GM20000 (cell line): Measurements from ENCODE around the gene TRIAP1.
A peak's percentile ranks its signal among the peaks of the same experiment; 100 is the strongest.
"Not testable (repeated sequence)": the region's sequence is repeated elsewhere in the genome, so short reads cannot be mapped to it uniquely, and the experiment has no call there.

Experiments used
- DNase-seq: peaks from one replicate; pipeline ENCODE4 v3.0.0; 2012; ENCODE audit warnings: low spot score
- CTCF ChIP-seq: IDR thresholded peaks from 2 replicates; pipeline ENCODE4 v1.5.1; 2012; ENCODE audit warnings: mild to moderate bottlenecking, control low read depth; ENCODE audit errors: extremely low read depth, missing control alignments

The TRIAP1 gene

DNA sequence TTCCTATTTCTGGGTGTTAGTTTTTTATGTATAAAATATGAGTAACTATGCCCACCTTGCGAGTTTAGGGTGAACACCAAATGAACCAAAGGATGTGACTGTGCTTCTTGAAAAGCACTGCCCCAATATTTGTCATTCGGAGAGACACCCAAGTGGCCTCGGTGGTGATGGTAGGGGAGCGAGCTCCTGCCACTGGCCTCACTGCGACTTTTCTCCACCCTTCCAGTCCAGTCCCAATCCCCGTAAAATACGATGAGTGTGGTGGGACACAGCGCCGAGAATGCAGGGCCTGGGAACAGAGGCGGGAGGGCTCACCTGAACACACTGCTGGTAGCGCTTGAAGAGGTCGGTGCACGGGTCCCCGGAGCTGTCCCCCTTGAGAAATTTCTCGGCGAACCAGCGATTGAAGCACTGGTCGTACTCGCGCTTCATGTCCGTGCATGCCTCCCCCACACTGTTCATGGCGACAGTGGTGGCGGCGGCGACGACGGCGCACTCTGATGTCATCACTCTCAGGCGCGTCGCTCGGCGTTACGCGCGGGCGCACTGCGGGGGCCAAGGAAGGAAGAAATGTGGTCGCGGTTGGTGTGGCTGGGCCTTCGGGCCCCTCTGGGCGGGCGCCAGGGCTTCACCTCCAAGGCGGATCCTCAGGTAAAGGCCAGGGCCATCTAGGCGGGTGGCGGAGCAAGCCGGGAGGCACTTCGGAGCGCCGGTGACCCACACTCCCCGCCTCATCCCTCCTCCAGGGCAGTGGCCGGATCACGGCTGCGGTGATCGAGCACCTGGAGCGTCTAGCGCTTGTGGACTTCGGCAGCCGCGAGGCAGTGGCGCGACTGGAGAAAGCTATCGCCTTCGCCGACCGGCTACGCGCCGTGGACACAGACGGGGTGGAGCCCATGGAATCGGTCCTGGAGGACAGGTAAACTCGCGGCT lies at the start of gene TRIAP1, which contains the start of gene GATC:
Gene TRIAP1, minus strand, starts transcription at position 474 of the 933 bp plus-strand sequence. Its CDS starts 12 bp downstream, at position 462.
Gene GATC, plus strand, starts transcription at position 534 of the 933 bp plus-strand sequence. Its CDS starts 37 bp downstream, at position 571.
- no peak for TF ChIP-seq CTCF
- peak; percentile 81 for DNase-seq

GRCh38 chr12:120495186-120495730 lies 49.1 kb upstream of the TRIAP1 start:
- TF ChIP-seq CTCF, result no peak
- DNase-seq, result no peak

DNA sequence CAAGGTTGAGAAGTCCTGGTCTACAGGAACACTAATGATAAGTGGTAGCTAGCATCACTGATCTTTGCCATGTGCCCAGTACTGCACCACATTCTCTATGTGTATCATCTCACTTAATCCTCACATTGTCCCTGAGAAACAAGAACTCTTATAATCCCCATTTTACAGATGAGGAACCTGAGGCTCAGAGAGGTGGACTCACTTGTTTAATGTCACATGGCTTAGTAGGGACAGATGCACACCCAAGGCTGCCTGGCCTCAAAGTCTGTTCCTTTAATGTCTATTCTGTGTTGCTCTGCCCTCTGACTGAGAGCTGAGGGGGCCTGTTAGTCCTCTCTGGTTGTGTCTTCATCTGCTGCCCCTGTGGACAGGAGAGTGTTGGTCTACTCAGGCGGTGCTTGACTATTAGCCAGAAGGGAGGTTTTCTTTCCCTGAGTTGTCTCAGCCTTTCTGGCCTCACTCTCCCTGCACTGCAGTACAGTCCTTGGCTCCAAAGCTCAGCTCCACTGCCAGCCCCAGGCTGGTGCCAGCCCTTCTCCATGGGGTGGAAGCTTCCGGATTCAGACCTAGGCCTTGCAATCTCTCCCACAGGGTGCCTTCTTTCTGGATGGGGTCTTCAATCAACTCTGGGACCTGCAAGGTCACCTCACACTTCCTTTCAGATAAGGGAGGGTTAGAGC lies 44.8 kb upstream of the TRIAP1 start:
- DNase-seq, result no peak
- no peak for TF ChIP-seq CTCF

GRCh38 chr12:120490325-120490724 lies 44.1 kb upstream of the TRIAP1 start:
- TF ChIP-seq CTCF, result no peak
- DNase-seq, result no peak

DNA sequence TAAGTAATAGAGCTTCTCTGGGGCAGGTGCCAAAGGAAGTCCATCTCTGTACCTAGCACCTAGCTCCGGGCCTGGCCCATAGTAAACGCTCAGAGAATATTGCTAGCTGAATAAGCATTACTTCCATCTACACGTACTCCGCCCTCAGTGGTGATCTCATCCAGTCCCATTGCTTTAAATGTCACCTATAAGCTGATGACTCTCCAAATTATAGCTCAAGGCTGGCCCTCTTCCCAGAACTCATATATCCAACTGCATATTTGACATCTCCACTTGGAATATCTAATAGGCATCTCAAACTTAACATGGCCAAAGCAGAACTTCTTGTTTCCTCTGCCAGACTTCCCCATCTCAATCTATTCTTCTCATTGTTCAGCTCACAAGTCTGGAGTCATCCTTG lies 42.8 kb upstream of the TRIAP1 start:
- no peak for DNase-seq
- no peak for TF ChIP-seq CTCF

- DNase-seq, result no peak
- no peak for TF ChIP-seq CTCF
Measured at GRCh38 chr12:120488057-120488640, 42.0 kb upstream of the TRIAP1 start.

DNA sequence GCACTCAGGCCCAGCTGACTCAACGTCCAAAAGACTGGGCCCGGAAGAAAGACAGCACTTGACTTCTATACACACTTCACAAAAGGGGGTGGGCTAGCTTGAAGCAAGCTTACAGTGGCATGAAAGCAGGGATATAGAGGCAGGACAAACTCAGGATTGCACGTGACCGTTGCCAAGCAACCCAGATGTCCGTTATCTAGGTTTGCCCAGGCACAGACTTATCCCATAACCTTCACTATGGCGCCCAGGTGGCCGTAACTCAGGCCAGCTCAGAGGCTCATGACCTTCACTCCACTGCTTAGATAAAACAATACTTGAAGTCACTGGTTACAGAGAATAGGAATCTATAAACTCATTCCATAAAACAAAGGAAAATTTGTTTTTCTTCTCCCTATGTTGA lies 41.4 kb upstream of the TRIAP1 start:
- DNase-seq, result not testable (repeated sequence)
